ENCODE results near the gene SYT17.

DNA sequence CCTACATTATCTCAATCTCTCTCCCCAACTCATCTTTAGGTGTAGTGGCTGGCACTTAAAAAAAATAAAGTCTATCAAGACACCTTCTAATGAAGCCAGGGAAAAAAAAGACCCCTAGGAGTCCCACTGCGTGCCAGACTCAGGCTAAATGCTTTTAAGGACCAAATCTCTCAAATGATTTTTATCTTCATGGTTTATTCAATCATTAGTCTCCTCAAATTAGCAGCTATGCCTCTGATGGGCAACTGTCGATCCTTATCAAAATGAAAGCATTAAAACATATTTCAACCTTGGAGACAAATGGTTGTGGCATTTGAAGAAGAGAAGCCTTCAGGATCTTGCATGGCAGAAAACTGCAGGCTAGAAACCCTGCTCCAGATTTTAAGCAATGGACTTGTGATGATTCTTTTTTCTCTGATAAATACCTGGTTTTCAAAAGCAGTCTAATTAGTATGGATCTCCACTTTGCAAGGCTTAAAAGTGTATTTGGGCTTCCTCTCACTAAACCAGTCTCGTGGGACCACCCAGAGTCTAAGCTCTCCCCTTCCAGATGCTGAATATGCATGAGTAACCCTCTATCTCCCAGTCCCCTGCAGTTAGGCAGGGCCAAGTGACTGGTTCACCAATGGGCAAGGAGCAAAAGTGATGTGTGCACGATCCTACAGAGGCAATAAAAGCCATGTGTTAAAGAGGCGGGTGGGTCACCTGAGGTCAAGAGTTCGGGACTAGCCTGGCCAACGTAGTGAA, 39.4 kb upstream of the SYT17 start:
- no peak for TF ChIP-seq POLR2A (IDR thresholded peaks at IDR 0.05; ENCODE audit: low read length)
- TF ChIP-seq GATA1 (IDR thresholded peaks at IDR 0.05; ENCODE audit: low read depth, low read length) = no peak

Data from erythroblast (primary cell).